ENCODE results near the gene MET. TPM values are rescaled to one million over a fixed set of nuclear protein-coding genes. Genes with fewer than 3 reads are reported as not detected.
A peak's percentile ranks its signal among the peaks of the same experiment; 100 is the strongest.
"Not testable (repeated sequence)": the region's sequence is repeated elsewhere in the genome, so short reads cannot be mapped to it uniquely, and the experiment has no call there.

Gene MET
- total and polyA plus RNA-seq, 2 of the 8 experiments (the other 6 are each of a cell fraction or from before 2014, with no cell fraction given) = 3.5 to 12.9 TPM

GRCh38 chr7:116723959-116724529 is 52.0 kb downstream of the MET start:
- H3K14ac ChIP-seq (ENCODE audit: insufficient read length); H3K4ac ChIP-seq (replicated peaks; ENCODE audit: insufficient read length, low read depth, low read length); H2AK5ac ChIP-seq (ENCODE audit: low read depth, low read length); H2BK5ac ChIP-seq (ENCODE audit: low read depth, low read length); H2BK20ac ChIP-seq (ENCODE audit: low read length); H3K4me2 ChIP-seq (ENCODE audit: insufficient read depth in 1 of 2, low read depth in 2 of 2, low read length in 2 of 2); H3K4me3 ChIP-seq (ENCODE audit: extremely low read depth in 1 of 4, insufficient read depth in 2 of 4, low read depth in 3 of 4, low read length in 4 of 4); H2BK15ac ChIP-seq (ENCODE audit: low read length); H2BK12ac ChIP-seq (ENCODE audit: low read depth, low read length); H4K91ac ChIP-seq (replicated peaks; ENCODE audit: insufficient read length, low read length); FAIRE-seq; H3K23me2 ChIP-seq (ENCODE audit: low read depth, low read length); H2AFZ ChIP-seq (ENCODE audit: low read length); H3K79me2 ChIP-seq (ENCODE audit: control insufficient read depth in 1 of 2, insufficient read depth in 2 of 2, low read length in 2 of 2); H3K79me1 ChIP-seq (ENCODE audit: low read depth, low read length); H4K5ac ChIP-seq (ENCODE audit: insufficient read length, low read depth, low read length); H3K36me3 ChIP-seq (ENCODE audit: control insufficient read depth in 2 of 4, insufficient read depth in 4 of 4, low read length in 3 of 4); H3K23ac ChIP-seq (ENCODE audit: insufficient read length); H3K4me1 ChIP-seq (replicated peaks in 1 of 4; ENCODE audit: control insufficient read depth in 3 of 4, insufficient read depth in 4 of 4, low read length in 3 of 4); H3K9me3 ChIP-seq (ENCODE audit: insufficient read depth in 2 of 2, low read depth in 1 of 2, low read length in 1 of 2); H4K20me1 ChIP-seq (replicated peaks in 1 of 2; ENCODE audit: control insufficient read depth in 1 of 2, insufficient read depth in 2 of 2, low read length in 2 of 2); H3K27me3 ChIP-seq (replicated peaks in 1 of 4; ENCODE audit: control insufficient read depth in 3 of 4, extremely low read depth in 1 of 4, insufficient read depth in 3 of 4, low read length in 3 of 4); H3K27ac ChIP-seq (ENCODE audit: low read depth, low read length); H3K9ac ChIP-seq (replicated peaks in 1 of 4; ENCODE audit: extremely low read depth in 1 of 4, low read depth in 3 of 4, low read length in 3 of 4); H2BK120ac ChIP-seq (replicated peaks; ENCODE audit: low read depth, low read length); H3K18ac ChIP-seq (ENCODE audit: extremely low read depth, low read length); H4K8ac ChIP-seq (ENCODE audit: extremely low read depth, insufficient read depth, low read length); H3K56ac ChIP-seq (replicated peaks; ENCODE audit: insufficient read length, low read depth, low read length); POLR2A ChIA-PET (ENCODE audit: partially characterized antibody): not testable (repeated sequence)
- CTCF ChIA-PET (ENCODE audit: partially characterized antibody) = interaction anchor here (1.0 kb wide), 1 partner anchor 9 kb away, joined by 4 read pairs; no protein-coding TSS in a partner anchor
- DNase-seq (ENCODE audit: low read depth in 1 of 2, low spot score in 2 of 2) = peak in 1 of 2 experiments; percentile 75
- WGBS, 2 experiments (ENCODE audit: extremely low coverage in 1 of 2, insufficient coverage in 1 of 2, insufficient read length in 1 of 2, insufficient replicate concordance in 2 of 2, low coverage in 1 of 2, low lambda C conversion rate in 2 of 2, missing lambda C conversion rate in 1 of 2) = 85% methylated on average over 28 of the region's 31 CpGs; no CpG with 5 or more reads in 1 of the 2 experiments
